Inferior parietal cortex (tissue), 1 donor: ENCODE results near the gene SBDS.
"Not testable (repeated sequence)": the region's sequence is repeated elsewhere in the genome, so short reads cannot be mapped to it uniquely, and the experiment has no call there.

ENCODE experiments used
- DNase-seq: peaks from one replicate; pipeline ENCODE4 v3.0.0-alpha.2; 2016; ENCODE audit errors: extremely low spot score

The SBDS gene

GRCh38 chr7:66996444-66997191 lies 1.2 kb upstream of the SBDS start, which contains the start of gene TYW1:
Gene TYW1, plus strand, starts transcription at chr7:66996833. Its CDS starts 146 bp downstream, at chr7:66996979.
- DNase-seq, result peak; percentile 98

- peak; percentile 47 for DNase-seq
Observed at GRCh38 chr7:66994691-66995049, 716 bp downstream of the SBDS start.

- DNase-seq, result not testable (repeated sequence)
Observed at GRCh38 chr7:66994051-66994450, 1.3 kb downstream of the SBDS start.

GRCh38 chr7:66989552-66989951 lies 5.8 kb downstream of the SBDS start:
- not testable (repeated sequence) for DNase-seq

GRCh38 chr7:66980336-66980735 lies 15.1 kb downstream of the SBDS start:
- not testable (repeated sequence) for DNase-seq

- DNase-seq, result not testable (repeated sequence)
Observed at GRCh38 chr7:66979013-66979412, 16.4 kb downstream of the SBDS start.

- not testable (repeated sequence) for DNase-seq
Observed at GRCh38 chr7:66978312-66978711, 17.1 kb downstream of the SBDS start.

GRCh38 chr7:66974986-66975590 lies 20.3 kb downstream of the SBDS start:
- no peak for DNase-seq

- DNase-seq, result no peak
Observed at GRCh38 chr7:66970310-66970709, 25.1 kb downstream of the SBDS start.

GRCh38 chr7:66969001-66969400 lies 26.4 kb downstream of the SBDS start:
- DNase-seq, result not testable (repeated sequence)

- no peak for DNase-seq
Observed at GRCh38 chr7:66967029-66967428, 28.4 kb downstream of the SBDS start.

- DNase-seq, result no peak
Observed at GRCh38 chr7:66964411-66964810, 31.0 kb downstream of the SBDS start.

- no peak for DNase-seq
Observed at GRCh38 chr7:66961096-66961495, 34.3 kb downstream of the SBDS start.

GRCh38 chr7:66960192-66960591 lies 35.2 kb downstream of the SBDS start:
- no peak for DNase-seq

- DNase-seq, result no peak
Observed at GRCh38 chr7:66958538-66959350, 36.6 kb downstream of the SBDS start.

- no peak for DNase-seq
Observed at GRCh38 chr7:66957595-66958290, 37.6 kb downstream of the SBDS start.

GRCh38 chr7:66953044-66953427 lies 42.4 kb downstream of the SBDS start:
- DNase-seq, result no peak

GRCh38 chr7:66952343-66953043 lies 42.9 kb downstream of the SBDS start:
- no peak for DNase-seq

GRCh38 chr7:66950763-66951162 lies 44.6 kb downstream of the SBDS start:
- peak; percentile 68 for DNase-seq

- no peak for DNase-seq
Observed at GRCh38 chr7:66950311-66950710, 45.1 kb downstream of the SBDS start.

GRCh38 chr7:66948480-66949109 lies 46.8 kb downstream of the SBDS start:
- DNase-seq, result no peak
